Renal cortex interstitium (tissue), 11 donors: ENCODE results near the gene MLLT11. TPM values are rescaled to one million over a fixed set of nuclear protein-coding genes. Genes with fewer than 3 reads are reported as not detected.
"Not testable (repeated sequence)": the region's sequence is repeated elsewhere in the genome, so short reads cannot be mapped to it uniquely, and the experiment has no call there.

Experiments
- DNase-seq, 11 donors: peaks; one replicate each; pipeline ENCODE4 v3.0.0-alpha.2; 2013; ENCODE audit warnings: low read depth in 9 of 11, low spot score in 4 of 11; ENCODE audit errors: extremely low read depth in 1 of 11
- polyA plus RNA-seq, 3 donors: library from polyadenylated mRNA; unstranded; fragments of 120-200 nt; gene quantifications; one replicate each; pipeline ENCODE4 v1.2.1, GENCODE V29; 2013; ENCODE audit not compliant: insufficient read length in 3 of 3

The MLLT11 gene
- polyA plus RNA-seq, 3 donors = 22.6 to 26.7 (median 24.7) TPM

- DNase-seq = not testable (repeated sequence)
Observed at GRCh38 chr1:151097426-151097825, 37.2 kb downstream of the MLLT11 start.

GRCh38 chr1:151098126-151098525, 37.9 kb downstream of the MLLT11 start:
- DNase-seq = no peak

GRCh38 chr1:151104630-151105029, 44.4 kb downstream of the MLLT11 start:
- no peak for DNase-seq

GRCh38 chr1:151106894-151107293, 46.7 kb downstream of the MLLT11 start:
- no peak for DNase-seq

- DNase-seq = no peak
Observed at GRCh38 chr1:151108331-151108730, 48.1 kb downstream of the MLLT11 start.

- no peak for DNase-seq
Observed at GRCh38 chr1:151113877-151114276, 53.7 kb downstream of the MLLT11 start.

Other genes starting within 250 kb of the MLLT11 start
- 10 to 100 TPM; 53.5 to 59.7 (median 54.1) TPM for gene ARNT, start 183.8 kb upstream of the MLLT11 start, polyA plus RNA-seq
- gene CTXND2, start 173.3 kb upstream of the MLLT11 start, polyA plus RNA-seq = under 1 TPM in 1 of 3 donors, not detected in 2; 0.09 TPM
- gene SETDB1, start 134.0 kb upstream of the MLLT11 start, polyA plus RNA-seq = 10 to 100 TPM; 75.3 to 91.8 (median 85.4) TPM
- gene CERS2, start 85.6 kb upstream of the MLLT11 start, polyA plus RNA-seq = 100 to 1,000 TPM; 296 to 301 (median 300) TPM
- gene ANXA9, start 78.1 kb upstream of the MLLT11 start, polyA plus RNA-seq = 10 to 100 TPM; 14.3 to 18.9 (median 14.6) TPM
- 10 to 100 TPM; 38.9 to 58.3 (median 39.3) TPM for gene MINDY1, start 53.5 kb upstream of the MLLT11 start, polyA plus RNA-seq
- gene PRUNE1, start 51.9 kb upstream of the MLLT11 start, polyA plus RNA-seq = 10 to 100 TPM; 42.4 to 48.7 (median 42.8) TPM
- 1 to 10 TPM; 1.6 to 3.6 (median 2.7) TPM for gene BNIPL, start 23.8 kb upstream of the MLLT11 start, polyA plus RNA-seq
- 10 to 100 TPM in 2 of 3 donors, 1 to 10 TPM in 1; 9.1 to 14.0 (median 11.8) TPM for gene C1orf56, start 12.6 kb upstream of the MLLT11 start, polyA plus RNA-seq
- gene CDC42SE1, start 775 bp upstream of the MLLT11 start, polyA plus RNA-seq = 10 to 100 TPM; 73.0 to 82.3 (median 75.4) TPM
- 10 to 100 TPM; 10.5 to 15.8 (median 15.4) TPM for gene GABPB2, start 10.4 kb downstream of the MLLT11 start, polyA plus RNA-seq
- 10 to 100 TPM; 29.8 to 34.5 (median 29.9) TPM for gene SEMA6C, start 86.2 kb downstream of the MLLT11 start, polyA plus RNA-seq
- 1 to 10 TPM; 1.0 to 1.5 (median 1.3) TPM for gene TNFAIP8L2, start 96.3 kb downstream of the MLLT11 start, polyA plus RNA-seq
- 10 to 100 TPM; 16.4 to 20.1 (median 19.0) TPM for gene LYSMD1, start 105.5 kb downstream of the MLLT11 start, polyA plus RNA-seq
- 10 to 100 TPM; 38.4 to 45.2 (median 40.1) TPM for gene SCNM1, start 105.7 kb downstream of the MLLT11 start, polyA plus RNA-seq
- gene TMOD4, start 115.6 kb downstream of the MLLT11 start, polyA plus RNA-seq = 1 to 10 TPM; 1.0 to 2.0 (median 1.4) TPM
- 10 to 100 TPM; 63.9 to 81.9 (median 68.9) TPM for gene VPS72, start 129.8 kb downstream of the MLLT11 start, polyA plus RNA-seq
- 10 to 100 TPM; 61.9 to 79.7 (median 73.5) TPM for gene PIP5K1A, start 138.2 kb downstream of the MLLT11 start, polyA plus RNA-seq
- gene PSMD4, start 194.3 kb downstream of the MLLT11 start, polyA plus RNA-seq = 100 to 1,000 TPM; 160 to 185 (median 174) TPM
- gene ZNF687, start 221.9 kb downstream of the MLLT11 start, polyA plus RNA-seq = 10 to 100 TPM; 20.4 to 27.1 (median 25.2) TPM